Measurements from ENCODE around the gene CYP4B1. TPM values are rescaled to one million over a fixed set of nuclear protein-coding genes. Genes with fewer than 3 reads are reported as not detected.
A peak's percentile ranks its signal among the peaks of the same experiment; 100 is the strongest.
"Not testable (repeated sequence)": the region's sequence is repeated elsewhere in the genome, so short reads cannot be mapped to it uniquely, and the experiment has no call there.

CYP4B1 gene
- total RNA-seq (10 to 100 TPM; 17.2 to 50.3 (median 33.7) TPM), polyA plus RNA-seq (1 to 10 TPM in 2 of 3 donors, under 1 TPM in 1; 0.23 to 6.0 (median 4.8) TPM)

- DNase-seq = peak; percentile 87
- Histone ChIP-seq H3K9me3 (no peaks in the 10 kb centered on the region), H3K27ac (peak within 1 kb of the TSS in 2 of 4 donors; percentile 22 to 60), H3K36me3 (no peaks in the 10 kb centered on the region), H3K4me1 (no peaks in the 10 kb centered on the region), H3K4me3 (peak within 1 kb of the TSS; percentile 3 to 20 (median 4)), H3K27me3 (no peaks in the 10 kb centered on the region)
- intact Hi-C loops (cut with DNase I) = no loop called here
- WGBS, 2 donors = 40 to 68% methylated on average over 4 of the region's 4 CpGs
- TF ChIP-seq POLR2A (IDR thresholded peaks at IDR 0.05) (peak in 1 of 2 donors; percentile 45), CTCF (IDR thresholded peaks at IDR 0.05) (no peak), POLR2AphosphoS5 (IDR thresholded peaks at IDR 0.05) (peak; percentile 52 to 80 (median 69)), EP300 (IDR thresholded peaks at IDR 0.05) (no peak)
Observed at GRCh38 chr1:46798810-46799209, at the start of gene CYP4B1. TSS of gene CYP4B1 (plus strand) at chr1:46799046. CDS start at chr1:46799082, 36 bp downstream.

GRCh38 chr1:46749404-46749803 is 49.4 kb upstream of the CYP4B1 start:
- WGBS, 2 donors = 89 to 92% methylated on average over 1 of the region's 1 CpG
- Histone ChIP-seq H3K4me3 (no peak overlapping the region), H3K4me1 (no peaks in the 10 kb centered on the region), H3K27me3 (peaks cover 0 to 2% (median 0%) of the 10 kb centered on the region in 3 donors), H3K36me3 (no peaks in the 10 kb centered on the region), H3K27ac (peak overlapping the region in 2 of 4 donors; percentile 25 to 35), H3K9me3 (no peaks in the 10 kb centered on the region)
- intact Hi-C loops (cut with DNase I) = no loop called here
- DNase-seq = no peak
- TF ChIP-seq CTCF (IDR thresholded peaks at IDR 0.05) (no peak), POLR2AphosphoS5 (IDR thresholded peaks at IDR 0.05) (no peak), EP300 (IDR thresholded peaks at IDR 0.05) (no peak), POLR2A (IDR thresholded peaks at IDR 0.05) (no peak)

- TF ChIP-seq CTCF (IDR thresholded peaks at IDR 0.05) = no peak
- no peak for TF ChIP-seq POLR2A (IDR thresholded peaks at IDR 0.05)
- no peak for TF ChIP-seq EP300 (IDR thresholded peaks at IDR 0.05)
- TF ChIP-seq POLR2AphosphoS5 (IDR thresholded peaks at IDR 0.05) = no peak
- H3K4me1 ChIP-seq = no peaks in the 10 kb centered on the region
- H3K4me3 ChIP-seq = no peak overlapping the region
- H3K27ac ChIP-seq = peak overlapping the region in 2 of 4 donors; percentile 25 to 35
- peaks cover 0 to 2% (median 0%) of the 10 kb centered on the region in 3 donors for H3K27me3 ChIP-seq
- intact Hi-C loops (cut with DNase I) = no loop called here
- no peaks in the 10 kb centered on the region for H3K9me3 ChIP-seq
- WGBS, 2 donors = 13 to 47% methylated on average over 7 of the region's 7 CpGs
- DNase-seq = peak; percentile 68
- H3K36me3 ChIP-seq = no peaks in the 10 kb centered on the region
Observed at GRCh38 chr1:46749921-46750404, 48.9 kb upstream of the CYP4B1 start.

- no peaks in the 10 kb centered on the region for H3K4me1 ChIP-seq
- no peak for TF ChIP-seq POLR2AphosphoS5 (IDR thresholded peaks at IDR 0.05)
- no peak for TF ChIP-seq EP300 (IDR thresholded peaks at IDR 0.05)
- TF ChIP-seq POLR2A (IDR thresholded peaks at IDR 0.05) = no peak
- no peak for TF ChIP-seq CTCF (IDR thresholded peaks at IDR 0.05)
- no peak overlapping the region for H3K27ac ChIP-seq
- intact Hi-C loops (cut with DNase I) = no loop called here
- 45 to 52% methylated on average over 1 of the region's 1 CpG for WGBS, 2 donors
- no peak overlapping the region for H3K4me3 ChIP-seq
- H3K36me3 ChIP-seq = no peaks in the 10 kb centered on the region
- DNase-seq = no peak
- peaks cover 0 to 1% (median 0%) of the 10 kb centered on the region in 3 donors for H3K27me3 ChIP-seq
- H3K9me3 ChIP-seq = no peaks in the 10 kb centered on the region
Observed at GRCh38 chr1:46753985-46754384, 44.9 kb upstream of the CYP4B1 start.

GRCh38 chr1:46754707-46755106 is 44.1 kb upstream of the CYP4B1 start:
- H3K9me3 ChIP-seq; H3K27me3 ChIP-seq; H3K36me3 ChIP-seq; DNase-seq; H3K27ac ChIP-seq; intact Hi-C loops (cut with DNase I); H3K4me3 ChIP-seq; H3K4me1 ChIP-seq: not testable (repeated sequence)
- 15 to 57% methylated on average over 4 of the region's 4 CpGs for WGBS, 2 donors

Measured in sigmoid colon (tissue), 7 donors.